H7 (cell line): ENCODE results near the gene ADARB2. TPM values are rescaled to one million over a fixed set of nuclear protein-coding genes. Genes with fewer than 3 reads are reported as not detected.
"Not testable (repeated sequence)": the region's sequence is repeated elsewhere in the genome, so short reads cannot be mapped to it uniquely, and the experiment has no call there.

Experiments
- DNase-seq: peaks from one replicate; pipeline ENCODE4 v3.0.0; 2012
- H3K27me3 ChIP-seq: 2 replicates; pipeline ENCODE4 v1.6.0; 2011; ENCODE audit warnings: mild to moderate bottlenecking, low read length; ENCODE audit not compliant: control insufficient read depth, insufficient read depth
- H3K36me3 ChIP-seq: replicated peaks from 2 replicates; pipeline ENCODE4 v1.5.1; 2011; ENCODE audit warnings: low read length; ENCODE audit not compliant: control insufficient read depth, insufficient read depth
- H3K4me3 ChIP-seq: 2 replicates; pipeline ENCODE4 v1.5.1; 2011; ENCODE audit warnings: low read depth, mild to moderate bottlenecking, control low read depth, low read length, moderate library complexity; ENCODE audit not compliant: insufficient read depth
- total RNA-seq: library from RNA; depleted of rRNA; stranded (reverse); fragments of >200 nt; shearing (Covaris generic); gene quantifications from 2 replicates; pipeline ENCODE4 v1.2.3, GENCODE V29; 2014

ADARB2 gene
- total RNA-seq, 1 experiment from 2014 or later = 1.5 TPM

GRCh38 chr10:1625079-1625478 lies 112.2 kb downstream of the ADARB2 start:
- Histone ChIP-seq H3K36me3 (no peaks in the 10 kb centered on the region), H3K27me3 (no peaks in the 10 kb centered on the region), H3K4me3 (no peak overlapping the region)
- DNase-seq = no peak

GRCh38 chr10:1624240-1624639 lies 113.1 kb downstream of the ADARB2 start:
- Histone ChIP-seq H3K4me3 (no peak overlapping the region), H3K36me3 (no peaks in the 10 kb centered on the region), H3K27me3 (no peaks in the 10 kb centered on the region)
- no peak for DNase-seq

- Histone ChIP-seq H3K4me3 (no peak overlapping the region), H3K36me3 (no peaks in the 10 kb centered on the region), H3K27me3 (no peaks in the 10 kb centered on the region)
- DNase-seq = no peak
Measured at GRCh38 chr10:1620803-1621202, 116.5 kb downstream of the ADARB2 start.

- H3K27me3 ChIP-seq, H3K4me3 ChIP-seq, H3K36me3 ChIP-seq, DNase-seq: not testable (repeated sequence)
Measured at GRCh38 chr10:1617376-1618317, 119.7 kb downstream of the ADARB2 start.

GRCh38 chr10:1616701-1617100 lies 120.6 kb downstream of the ADARB2 start:
- DNase-seq, H3K4me3 ChIP-seq, H3K36me3 ChIP-seq, H3K27me3 ChIP-seq: not testable (repeated sequence)

- H3K4me3 ChIP-seq = no peak overlapping the region
- H3K36me3 ChIP-seq = no peaks in the 10 kb centered on the region
- H3K27me3 ChIP-seq = no peaks in the 10 kb centered on the region
- no peak for DNase-seq
Measured at GRCh38 chr10:1615186-1615954, 122.0 kb downstream of the ADARB2 start.

- H3K4me3 ChIP-seq = no peak overlapping the region
- DNase-seq = no peak
- H3K27me3 ChIP-seq = no peaks in the 10 kb centered on the region; the same call in none of the 2 replicates
- H3K36me3 ChIP-seq = no peaks in the 10 kb centered on the region
Measured at GRCh38 chr10:1613511-1613910, 123.8 kb downstream of the ADARB2 start.

GRCh38 chr10:1612908-1613307 lies 124.4 kb downstream of the ADARB2 start:
- Histone ChIP-seq H3K27me3 (peaks cover 2% of the 10 kb centered on the region), H3K36me3 (no peaks in the 10 kb centered on the region), H3K4me3 (no peak overlapping the region)
- no peak for DNase-seq

GRCh38 chr10:1611936-1612550 lies 125.3 kb downstream of the ADARB2 start:
- Histone ChIP-seq H3K36me3 (no peaks in the 10 kb centered on the region), H3K27me3 (peaks cover 2% of the 10 kb centered on the region), H3K4me3 (no peak overlapping the region)
- DNase-seq = peak; percentile 82

- Histone ChIP-seq H3K27me3 (peaks cover 2% of the 10 kb centered on the region), H3K36me3 (no peaks in the 10 kb centered on the region), H3K4me3 (no peak overlapping the region)
- DNase-seq = no peak
Measured at GRCh38 chr10:1610986-1611770, 126.1 kb downstream of the ADARB2 start.

- Histone ChIP-seq H3K27me3 (peaks cover 2% of the 10 kb centered on the region), H3K4me3 (no peak overlapping the region), H3K36me3 (no peaks in the 10 kb centered on the region)
- DNase-seq = no peak
Measured at GRCh38 chr10:1609648-1609970, 127.7 kb downstream of the ADARB2 start.

- Histone ChIP-seq H3K27me3 (peaks cover 2% of the 10 kb centered on the region), H3K4me3 (peak overlapping the region; percentile 25), H3K36me3 (no peaks in the 10 kb centered on the region)
- peak; percentile 86 for DNase-seq
Measured at GRCh38 chr10:1608851-1609647, 128.3 kb downstream of the ADARB2 start.

- no peaks in the 10 kb centered on the region for H3K36me3 ChIP-seq
- peaks cover 2% of the 10 kb centered on the region for H3K27me3 ChIP-seq
- no peak overlapping the region for H3K4me3 ChIP-seq
- no peak for DNase-seq
Measured at GRCh38 chr10:1608408-1608807, 128.9 kb downstream of the ADARB2 start.
